Amniotic epithelial cell (primary cell): ENCODE measurements around the gene MAPKAPK5.
"Not testable (repeated sequence)": the region's sequence is repeated elsewhere in the genome, so short reads cannot be mapped to it uniquely, and the experiment has no call there.

Experiments used
- DNase-seq: peaks from one replicate; pipeline ENCODE4 v3.0.0-alpha.2; 2010; ENCODE audit warnings: low read depth

The MAPKAPK5 gene

GRCh38 chr12:111886662-111887545 is 44.9 kb downstream of the MAPKAPK5 start:
- peak; percentile 76 for DNase-seq

- DNase-seq, result no peak
Measured at GRCh38 chr12:111887926-111888745, 46.1 kb downstream of the MAPKAPK5 start.

- no peak for DNase-seq
Measured at GRCh38 chr12:111893287-111893686, 51.3 kb downstream of the MAPKAPK5 start.

- no peak for DNase-seq
Measured at GRCh38 chr12:111894556-111894955, 52.5 kb downstream of the MAPKAPK5 start.

- no peak for DNase-seq
Measured at GRCh38 chr12:111901182-111901581, 59.2 kb downstream of the MAPKAPK5 start.

GRCh38 chr12:111904446-111904975 is 62.5 kb downstream of the MAPKAPK5 start:
- DNase-seq, result no peak

GRCh38 chr12:111905502-111905901 is 63.5 kb downstream of the MAPKAPK5 start:
- DNase-seq, result no peak

- DNase-seq, result no peak
Measured at GRCh38 chr12:111907740-111908139, 65.7 kb downstream of the MAPKAPK5 start.

GRCh38 chr12:111925171-111925570 is 83.1 kb downstream of the MAPKAPK5 start:
- no peak for DNase-seq

GRCh38 chr12:111926631-111927030 is 84.6 kb downstream of the MAPKAPK5 start:
- no peak for DNase-seq

- DNase-seq, result no peak
Measured at GRCh38 chr12:111927346-111927745, 85.3 kb downstream of the MAPKAPK5 start.

- DNase-seq, result no peak
Measured at GRCh38 chr12:111932241-111932640, 90.2 kb downstream of the MAPKAPK5 start.

- DNase-seq, result no peak
Measured at GRCh38 chr12:111936869-111937268, 94.8 kb downstream of the MAPKAPK5 start.

GRCh38 chr12:111937429-111937828 is 95.4 kb downstream of the MAPKAPK5 start:
- DNase-seq, result peak; percentile 19

GRCh38 chr12:111942557-111942956 is 100.5 kb downstream of the MAPKAPK5 start:
- peak; percentile 87 for DNase-seq

- no peak for DNase-seq
Measured at GRCh38 chr12:111943929-111944328, 101.9 kb downstream of the MAPKAPK5 start.

GRCh38 chr12:111950961-111951676 is 109.1 kb downstream of the MAPKAPK5 start:
- not testable (repeated sequence) for DNase-seq
